SK-N-SH (cell line): ENCODE results near the gene TBCEL. TPM values are rescaled to one million over a fixed set of nuclear protein-coding genes. Genes with fewer than 3 reads are reported as not detected.

Source experiments
- CTCF ChIA-PET: fragments of 300-600, 350-600 bp; formaldehyde crosslinking; extraction: SDS; loops from one replicate; lab custom pipeline; 2021; lab: Yijun Ruan, JAX
- POLR2A ChIA-PET: fragments of 350-600 bp; sonication (Branson Sonifier 250); formaldehyde crosslinking; extraction: SDS; loops from one replicate; lab custom pipeline; 2020; ENCODE audit warnings: antibody characterized with exemption, inconsistent platforms; lab: Yijun Ruan, JAX
- DNase-seq: peaks from one replicate; pipeline ENCODE4 v3.0.0; 2012
- H2AFZ ChIP-seq: fragments of 200-600 bp; sonication (generic); 2 replicates; pipeline ENCODE4 v1.8.1; 2016; ENCODE audit warnings: antibody characterized with exemption, mild to moderate bottlenecking, low read depth
- H3F3A ChIP-seq: fragments of 200-600 bp; sonication (generic); replicated peaks from 2 replicates; pipeline ENCODE3; 2016; ENCODE audit warnings: antibody characterized with exemption, mild to moderate bottlenecking; ENCODE audit not compliant: insufficient read depth
- H3K27ac ChIP-seq, 2 experiments: fragments of 200-500 bp in 1 of 2; fragments of 200-600 bp in 1 of 2; sonication (Bioruptor generic) in 1 of 2; sonication (generic), shearing (Covaris generic) in 1 of 2; 2 replicates each; pipeline versions ENCODE4 v1.5.1 to v1.6.1; 2014 to 2016; ENCODE audit warnings: low read depth in 2 of 2, inconsistent platforms in 1 of 2, low read length in 1 of 2, mild to moderate bottlenecking in 1 of 2, mixed read lengths in 1 of 2
- H3K27me3 ChIP-seq: fragments of 200-600 bp; sonication (generic), shearing (Covaris generic); 2 replicates; pipeline ENCODE4 v1.6.1; 2016; ENCODE audit warnings: mixed run types; ENCODE audit not compliant: insufficient read depth
- H3K36me3 ChIP-seq, 2 experiments: fragments of 200-500 bp in 1 of 2; fragments of 200-600 bp in 1 of 2; sonication (Bioruptor generic) in 1 of 2; sonication (generic) in 1 of 2; replicated peaks in 1 of 2; 2 replicates each; pipeline versions ENCODE3 to v1.5.1; 2014 to 2016; ENCODE audit warnings: low read length in 1 of 2, mild to moderate bottlenecking in 1 of 2; ENCODE audit not compliant: insufficient read depth in 2 of 2, control insufficient read depth in 1 of 2
- H3K4me1 ChIP-seq, 2 experiments: fragments of 200-500 bp in 1 of 2; fragments of 200-600 bp in 1 of 2; sonication (Bioruptor generic) in 1 of 2; sonication (generic), shearing (Covaris generic) in 1 of 2; 2 replicates each; pipeline versions ENCODE4 v1.5.1 to v1.6.1; 2014 to 2016; ENCODE audit warnings: low read depth in 1 of 2, low read length in 1 of 2, mixed run types in 1 of 2; ENCODE audit not compliant: insufficient read depth in 2 of 2, control insufficient read depth in 1 of 2
- H3K4me2 ChIP-seq: fragments of 200-600 bp; sonication (generic), shearing (Covaris generic); 2 replicates; pipeline ENCODE4 v1.6.1; 2017; ENCODE audit warnings: mixed run types
- H3K4me3 ChIP-seq, 2 experiments: fragments of 200-500 bp in 1 of 2; fragments of 200-600 bp in 1 of 2; sonication (Bioruptor generic) in 1 of 2; sonication (generic), shearing (Covaris generic) in 1 of 2; 2 replicates each; pipeline versions ENCODE4 v1.5.1 to v1.8.1; 2014 to 2016; ENCODE audit warnings: low read depth in 2 of 2, inconsistent platforms in 1 of 2, low read length in 1 of 2, mild to moderate bottlenecking in 1 of 2, mixed read lengths in 1 of 2, moderate library complexity in 1 of 2
- H3K79me2 ChIP-seq: fragments of 200-600 bp; sonication (generic); 2 replicates; pipeline ENCODE4 v1.8.1; 2017; ENCODE audit warnings: mild to moderate bottlenecking; ENCODE audit not compliant: insufficient read depth
- H3K9ac ChIP-seq: fragments of 200-600 bp; sonication (generic); 2 replicates; pipeline ENCODE4 v1.6.1; 2017; ENCODE audit warnings: mixed run types
- H3K9me2 ChIP-seq: fragments of 200-600 bp; sonication (generic); 2 replicates; pipeline ENCODE4 v1.6.1; 2017; ENCODE audit warnings: mixed run types
- H3K9me3 ChIP-seq: fragments of 200-600 bp; sonication (generic); 2 replicates; pipeline ENCODE4 v1.6.1; 2017; ENCODE audit warnings: mixed run types, mild to moderate bottlenecking, moderate library complexity
- H4K20me1 ChIP-seq: fragments of 200-600 bp; sonication (generic); 2 replicates; pipeline ENCODE4 v1.6.1; 2017; ENCODE audit warnings: mild to moderate bottlenecking, mixed run types; ENCODE audit not compliant: insufficient read depth
- CTCF ChIP-seq: fragments of 200-600 bp; sonication (generic); IDR thresholded peaks from 2 replicates; pipeline ENCODE4 v1.6.1; 2017; ENCODE audit warnings: antibody characterized with exemption, mild to moderate bottlenecking, moderate library complexity
- EP300 ChIP-seq, 2 experiments: IDR thresholded peaks; 2 replicates each; pipeline versions ENCODE4 v1.4.0 to v1.6.1; 2012; ENCODE audit warnings: borderline replicate concordance in 1 of 2, low read depth in 1 of 2, low read length in 1 of 2
- IRF3 ChIP-seq: fragments of 150-350 bp; IDR thresholded peaks from 2 replicates; pipeline ENCODE4 v1.6.1; 2016; ENCODE audit warnings: mild to moderate bottlenecking, low read depth, low read length
- JUND ChIP-seq: IDR thresholded peaks from 2 replicates; pipeline ENCODE4 v1.4.0; 2012
- MEF2A ChIP-seq: IDR thresholded peaks from 2 replicates; pipeline ENCODE4 v1.4.0; 2012; ENCODE audit warnings: low read depth, borderline replicate concordance
- NFIC ChIP-seq: IDR thresholded peaks from 2 replicates; pipeline ENCODE4 v1.4.0; 2012; ENCODE audit warnings: borderline replicate concordance
- POLR2AphosphoS5 ChIP-seq: IDR thresholded peaks from 2 replicates; pipeline ENCODE4 v1.6.1; 2012; ENCODE audit warnings: low read depth, low read length
- RAD21 ChIP-seq: IDR thresholded peaks from 2 replicates; pipeline ENCODE4 v1.6.1; 2012; ENCODE audit warnings: mild to moderate bottlenecking, low read length
- RCOR1 ChIP-seq: fragments of 150-350 bp; IDR thresholded peaks from 2 replicates; pipeline ENCODE4 v1.6.1; 2017; ENCODE audit warnings: antibody characterized with exemption, low read length
- SMC3 ChIP-seq: IDR thresholded peaks from 2 replicates; pipeline ENCODE4 v1.6.1; 2012; ENCODE audit warnings: low read depth, low read length, improper control_type of control experiment
- USF1 ChIP-seq: IDR thresholded peaks from 2 replicates; pipeline ENCODE4 v1.4.0; 2012; ENCODE audit warnings: low read depth, borderline replicate concordance
- YY1 ChIP-seq: IDR thresholded peaks from 2 replicates; pipeline ENCODE4 v1.4.0; 2012; ENCODE audit warnings: low read depth, mild to moderate bottlenecking
- WGBS: methylation state at CpG from one replicate; pipeline ENCODE4 v1.1.6; 2017; ENCODE audit warnings: low lambda C conversion rate; 5-methylcytosine and 5-hydroxymethylcytosine counted together
- polyA plus RNA-seq, 3 experiments: library from polyadenylated mRNA; depleted of rRNA; stranded (reverse); fragments of >200 nt; gene quantifications; 2 replicates each; pipeline ENCODE4 v1.2.3, GENCODE V29; 2012
- TF ChIP-seq, protein P1 (sequence below): IDR thresholded peaks from 2 replicates; pipeline ENCODE4 v1.4.0; 2012; ENCODE audit warnings: low read depth, borderline replicate concordance

The TBCEL gene
- polyA plus RNA-seq, 1 of the 3 experiments (the other 2 are of a cell fraction) = 5.9 TPM

GRCh38 chr11:121068787-121069186 lies 44.9 kb downstream of the TBCEL start:
- Histone ChIP-seq H3K79me2 (no peaks in the 10 kb centered on the region), H3K4me1 (peaks cover 0 to 6% of the 10 kb centered on the region in 2 experiments; a peak in 2 of 4 replicates), H3K9me2 (no peaks in the 10 kb centered on the region; the same call in 1 of the 2 replicates), H3K27ac (no peak overlapping the region), H3K9me3 (0 out of 2 replicates have a peak, but pooled peaks cover 4% of the 10 kb centered on the region), H3K4me3 (no peak overlapping the region), H3K4me2 (no peak overlapping the region), H3K36me3 (peaks cover 50 to 60% of the 10 kb centered on the region in 2 experiments), H2AFZ (no peak overlapping the region), H3K27me3 (no peaks in the 10 kb centered on the region), H3K9ac (no peak overlapping the region), H4K20me1 (no peaks in the 10 kb centered on the region), H3F3A (no peaks in the 10 kb centered on the region)
- WGBS = 95% methylated on average over 6 of the region's 6 CpGs
- POLR2A ChIA-PET = no interaction called here
- CTCF ChIA-PET = no interaction called here
- no peak for TF ChIP-seq MEF2A
- TF ChIP-seq, protein P1, sequence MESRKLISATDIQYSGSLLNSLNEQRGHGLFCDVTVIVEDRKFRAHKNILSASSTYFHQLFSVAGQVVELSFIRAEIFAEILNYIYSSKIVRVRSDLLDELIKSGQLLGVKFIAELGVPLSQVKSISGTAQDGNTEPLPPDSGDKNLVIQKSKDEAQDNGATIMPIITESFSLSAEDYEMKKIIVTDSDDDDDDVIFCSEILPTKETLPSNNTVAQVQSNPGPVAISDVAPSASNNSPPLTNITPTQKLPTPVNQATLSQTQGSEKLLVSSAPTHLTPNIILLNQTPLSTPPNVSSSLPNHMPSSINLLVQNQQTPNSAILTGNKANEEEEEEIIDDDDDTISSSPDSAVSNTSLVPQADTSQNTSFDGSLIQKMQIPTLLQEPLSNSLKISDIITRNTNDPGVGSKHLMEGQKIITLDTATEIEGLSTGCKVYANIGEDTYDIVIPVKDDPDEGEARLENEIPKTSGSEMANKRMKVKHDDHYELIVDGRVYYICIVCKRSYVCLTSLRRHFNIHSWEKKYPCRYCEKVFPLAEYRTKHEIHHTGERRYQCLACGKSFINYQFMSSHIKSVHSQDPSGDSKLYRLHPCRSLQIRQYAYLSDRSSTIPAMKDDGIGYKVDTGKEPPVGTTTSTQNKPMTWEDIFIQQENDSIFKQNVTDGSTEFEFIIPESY = no peak
- TF ChIP-seq SMC3 = no peak
- TF ChIP-seq USF1 = no peak
- no peak for TF ChIP-seq NFIC
- no peak for TF ChIP-seq CTCF
- TF ChIP-seq RAD21 = no peak
- TF ChIP-seq YY1 = no peak
- no peak for TF ChIP-seq IRF3
- no peak for TF ChIP-seq RCOR1
- TF ChIP-seq JUND = no peak
- TF ChIP-seq POLR2AphosphoS5 = no peak
- no peak for TF ChIP-seq EP300 (IDR thresholded peaks at IDR 0.05; ENCODE audit: borderline replicate concordance in 1 of 2, low read depth in 1 of 2, low read length in 1 of 2)
- DNase-seq = no peak
